ENCODE results near the gene SCN9A. TPM values are rescaled to one million over a fixed set of nuclear protein-coding genes. Genes with fewer than 3 reads are reported as not detected.

The SCN9A gene
- total RNA-seq, 2 experiments from 2014 or later = not detected

DNA sequence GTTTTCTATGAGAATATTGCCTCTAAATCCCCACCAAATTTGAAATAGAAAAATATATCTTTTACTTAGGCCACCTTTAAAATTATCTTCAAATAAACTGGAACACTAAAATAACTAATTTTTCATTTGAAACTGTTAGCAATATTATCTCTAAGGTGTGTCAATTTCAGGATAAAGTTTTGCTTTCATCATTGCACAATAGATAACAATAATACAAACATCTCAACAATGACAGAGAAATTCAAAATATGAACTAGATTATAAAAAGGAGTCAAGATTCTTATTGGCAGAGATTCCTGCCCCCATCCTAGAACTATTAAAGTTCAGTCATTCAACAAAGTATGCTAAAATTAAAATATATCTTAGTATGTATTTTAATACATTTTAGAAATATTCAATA lies 117.9 kb downstream of the SCN9A start:
- Mint-ChIP-seq H3K36me3 (no peaks in the 10 kb centered on the region), H3K27me3 (no peaks in the 10 kb centered on the region), H3K4me3 (no peak overlapping the region), H3K27ac (no peak overlapping the region), H3K9me3 (no peaks in the 10 kb centered on the region), H3K4me1 (ENCODE audit: low read depth) (no peaks in the 10 kb centered on the region)
- ChIA-PET POLR2A (no interaction called here), CTCF (no interaction called here)
- no peak for DNase-seq
- intact Hi-C loops (cut with micrococcal nuclease) = no loop called here

DNA sequence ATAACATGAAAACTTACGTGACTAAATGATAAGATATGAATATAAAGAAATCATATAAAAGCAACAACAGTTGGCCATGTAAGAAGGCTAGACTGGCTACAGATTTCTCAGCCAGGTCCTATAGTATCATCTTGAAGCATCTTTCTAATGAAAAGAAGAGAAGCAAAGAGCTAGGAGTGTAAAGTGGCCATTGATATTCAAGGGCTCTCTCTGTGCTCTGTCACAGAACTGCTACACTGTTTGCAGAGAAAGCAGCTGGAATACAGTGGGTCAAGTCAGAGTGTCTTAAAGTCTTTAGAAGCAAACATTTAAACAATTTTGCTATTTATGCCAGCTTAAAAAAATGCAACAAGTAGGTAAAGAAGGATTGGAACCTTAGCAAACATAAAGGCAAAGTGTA lies 118.8 kb downstream of the SCN9A start:
- ChIA-PET CTCF (no interaction called here), POLR2A (no interaction called here)
- no peak for DNase-seq
- no peaks in the 10 kb centered on the region for H3K36me3 Mint-ChIP-seq
- H3K27me3 Mint-ChIP-seq = no peaks in the 10 kb centered on the region
- no peaks in the 10 kb centered on the region for H3K9me3 Mint-ChIP-seq
- intact Hi-C loops (cut with micrococcal nuclease) = no loop called here
- H3K27ac Mint-ChIP-seq = no peak overlapping the region
- H3K4me1 Mint-ChIP-seq (ENCODE audit: low read depth) = no peaks in the 10 kb centered on the region
- H3K4me3 Mint-ChIP-seq = no peak overlapping the region

DNA sequence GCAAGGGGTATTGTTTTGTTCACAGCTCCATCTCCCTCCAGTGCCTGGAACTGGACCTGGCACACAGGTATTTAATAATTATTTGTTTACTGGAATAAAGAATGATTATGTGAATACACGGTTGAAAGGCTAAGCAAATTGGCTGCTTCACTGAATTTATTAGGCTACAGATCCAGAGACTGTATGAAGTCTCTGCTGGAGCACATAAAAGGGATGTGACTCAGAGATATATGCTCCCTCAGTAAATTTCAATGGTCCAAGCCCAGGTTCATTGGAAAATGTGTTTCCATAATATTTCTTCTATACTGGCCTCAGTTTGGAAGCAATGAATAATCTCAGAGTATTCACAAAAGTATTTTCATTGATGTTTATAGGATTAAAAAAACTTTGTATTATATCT lies 126.4 kb downstream of the SCN9A start:
- CTCF ChIA-PET = no interaction called here

DNA sequence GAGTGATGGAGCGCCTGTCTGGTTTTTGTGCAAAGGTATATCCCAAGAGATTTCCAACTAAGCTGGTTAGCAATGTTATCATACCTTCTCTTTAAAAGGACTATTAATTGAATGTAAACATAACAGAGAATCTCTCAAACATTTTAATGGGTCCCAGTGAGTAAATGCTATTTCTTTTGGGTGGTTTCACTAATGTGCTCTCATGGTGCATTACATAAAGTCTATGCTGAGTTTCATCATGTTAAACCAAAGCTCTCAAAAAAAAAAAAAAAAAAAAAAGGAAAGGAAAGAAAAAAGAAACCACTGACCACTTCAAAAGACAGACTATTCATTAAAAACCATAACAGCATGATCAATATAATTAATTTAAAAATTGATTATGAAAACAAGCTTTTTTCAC lies 128.8 kb downstream of the SCN9A start:
- intact Hi-C loops (cut with micrococcal nuclease) = no loop called here
- H3K27ac Mint-ChIP-seq = no peak overlapping the region
- ChIA-PET POLR2A (no interaction called here), CTCF (no interaction called here)
- no peaks in the 10 kb centered on the region for H3K4me1 Mint-ChIP-seq (ENCODE audit: low read depth)
- no peaks in the 10 kb centered on the region for H3K27me3 Mint-ChIP-seq
- no peaks in the 10 kb centered on the region for H3K36me3 Mint-ChIP-seq
- no peak for DNase-seq
- H3K4me3 Mint-ChIP-seq = no peak overlapping the region
- H3K9me3 Mint-ChIP-seq = peaks cover 2% of the 10 kb centered on the region

More for the DNA sequence above, 126.4 kb downstream of the SCN9A start:
- no peak for DNase-seq
- H3K27me3 Mint-ChIP-seq = no peaks in the 10 kb centered on the region
- no peak overlapping the region for H3K27ac Mint-ChIP-seq
- H3K36me3 Mint-ChIP-seq = no peaks in the 10 kb centered on the region
- POLR2A ChIA-PET = no interaction called here
- no peak overlapping the region for H3K4me3 Mint-ChIP-seq
- H3K9me3 Mint-ChIP-seq = peaks cover 2% of the 10 kb centered on the region
- intact Hi-C loops (cut with micrococcal nuclease) = no loop called here
- H3K4me1 Mint-ChIP-seq (ENCODE audit: low read depth) = no peaks in the 10 kb centered on the region

DNA sequence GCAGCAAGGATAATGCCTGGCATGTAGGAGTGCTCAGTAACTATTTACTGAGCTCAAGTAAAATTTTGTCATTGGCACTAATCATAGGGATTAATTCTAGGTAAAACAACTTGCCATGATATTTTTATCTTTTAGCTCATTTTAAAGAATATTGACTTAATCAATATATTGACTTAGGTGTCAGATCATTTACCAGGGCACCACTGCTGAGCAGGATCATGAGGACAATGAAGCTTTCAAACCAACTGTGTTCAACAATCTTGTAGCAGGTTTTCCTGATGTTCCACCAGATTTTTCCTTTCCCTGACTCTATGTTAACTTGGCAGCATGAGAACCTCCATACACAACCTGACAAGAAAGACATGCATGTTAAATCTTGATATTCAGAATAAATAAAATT lies 133.4 kb downstream of the SCN9A start:
- POLR2A ChIA-PET = no interaction called here
- no peaks in the 10 kb centered on the region for H3K36me3 Mint-ChIP-seq
- H3K4me3 Mint-ChIP-seq = no peak overlapping the region
- no peaks in the 10 kb centered on the region for H3K9me3 Mint-ChIP-seq
- H3K27me3 Mint-ChIP-seq = no peaks in the 10 kb centered on the region
- H3K4me1 Mint-ChIP-seq (ENCODE audit: low read depth) = no peaks in the 10 kb centered on the region
- CTCF ChIA-PET = no interaction called here
- intact Hi-C loops (cut with micrococcal nuclease) = no loop called here
- H3K27ac Mint-ChIP-seq = no peak overlapping the region
- DNase-seq = no peak

DNA sequence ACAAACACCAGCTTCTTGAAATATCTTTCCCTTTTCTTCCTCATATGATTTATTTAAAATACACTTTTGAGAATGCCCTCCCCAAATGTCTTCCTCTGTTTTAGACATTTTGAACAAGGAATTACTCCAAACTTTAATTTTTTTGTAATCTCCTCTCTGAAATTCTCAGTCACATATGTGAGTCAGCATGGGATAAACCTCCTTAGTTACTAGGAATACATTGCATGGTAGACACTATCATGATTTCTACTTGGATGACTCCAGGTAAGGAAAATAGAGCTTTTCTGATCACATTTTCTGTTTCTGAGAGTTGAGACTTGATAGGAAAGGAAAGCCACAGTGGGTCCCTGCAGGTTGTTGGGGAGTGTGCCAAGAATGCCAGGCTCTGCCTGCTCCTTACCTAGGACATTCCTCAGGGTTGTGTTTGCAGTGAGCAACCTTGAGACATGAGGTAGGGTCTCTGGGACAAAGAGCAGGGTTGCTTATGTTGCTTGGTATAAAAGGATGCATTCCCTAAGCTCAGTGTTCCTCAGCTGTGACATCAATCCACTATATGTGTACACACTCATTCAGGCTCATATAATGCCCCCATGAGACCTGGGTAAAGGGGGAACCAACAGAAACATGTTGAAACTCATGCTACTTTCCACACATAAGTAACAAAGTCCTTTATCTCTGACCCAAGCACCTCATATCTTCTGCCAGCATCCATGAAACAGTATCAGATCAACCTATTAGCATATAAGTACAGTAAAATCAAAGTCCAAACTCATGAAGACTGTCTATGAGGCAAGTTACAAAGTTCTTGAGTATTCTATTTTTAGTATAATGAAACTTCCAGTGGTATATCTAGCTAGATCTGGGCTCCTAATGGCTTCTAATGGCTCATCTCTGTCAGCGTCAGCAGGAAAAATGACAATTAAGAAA lies 135.1 kb downstream of the SCN9A start:
- Mint-ChIP-seq H3K4me1 (ENCODE audit: low read depth) (no peaks in the 10 kb centered on the region), H3K27me3 (no peaks in the 10 kb centered on the region), H3K9me3 (no peaks in the 10 kb centered on the region), H3K36me3 (no peaks in the 10 kb centered on the region), H3K4me3 (no peak overlapping the region), H3K27ac (no peak overlapping the region)
- ChIA-PET CTCF (no interaction called here), POLR2A (no interaction called here)
- no peak for DNase-seq
- intact Hi-C loops (cut with micrococcal nuclease) = no loop called here

GRCh38 chr2:166239548-166239947 lies 136.2 kb downstream of the SCN9A start:
- H3K4me1 Mint-ChIP-seq (ENCODE audit: low read depth) = no peaks in the 10 kb centered on the region
- no peaks in the 10 kb centered on the region for H3K9me3 Mint-ChIP-seq
- no peaks in the 10 kb centered on the region for H3K27me3 Mint-ChIP-seq
- intact Hi-C loops (cut with micrococcal nuclease) = no loop called here
- no peak for DNase-seq
- POLR2A ChIA-PET = no interaction called here
- no peak overlapping the region for H3K27ac Mint-ChIP-seq
- H3K4me3 Mint-ChIP-seq = no peak overlapping the region
- no peaks in the 10 kb centered on the region for H3K36me3 Mint-ChIP-seq
- CTCF ChIA-PET = no interaction called here

DNA sequence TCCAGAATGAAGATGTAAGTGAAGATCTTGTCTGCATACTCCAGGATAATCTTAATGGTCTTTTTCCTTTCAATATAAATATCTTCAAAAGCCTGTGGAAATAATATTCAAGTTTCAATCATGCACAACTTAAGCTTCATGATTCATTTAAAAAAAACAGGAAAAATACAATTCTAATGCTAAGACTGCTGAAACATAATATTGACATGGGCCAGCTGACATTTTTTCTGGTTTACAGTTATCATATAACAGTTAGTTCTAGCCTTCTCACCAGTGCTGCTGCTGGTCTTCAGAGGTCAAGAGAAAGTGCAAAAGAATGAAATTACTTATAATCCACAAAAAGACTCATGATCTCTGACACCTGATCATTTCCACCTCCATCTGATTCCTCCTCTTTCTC lies 137.6 kb downstream of the SCN9A start:
- intact Hi-C loops (cut with micrococcal nuclease) = no loop called here
- Mint-ChIP-seq H3K27me3 (no peaks in the 10 kb centered on the region), H3K4me3 (no peak overlapping the region), H3K4me1 (ENCODE audit: low read depth) (no peaks in the 10 kb centered on the region), H3K27ac (no peak overlapping the region), H3K9me3 (no peaks in the 10 kb centered on the region), H3K36me3 (no peaks in the 10 kb centered on the region)
- no peak for DNase-seq
- CTCF ChIA-PET = no interaction called here
- POLR2A ChIA-PET = no interaction called here

DNA sequence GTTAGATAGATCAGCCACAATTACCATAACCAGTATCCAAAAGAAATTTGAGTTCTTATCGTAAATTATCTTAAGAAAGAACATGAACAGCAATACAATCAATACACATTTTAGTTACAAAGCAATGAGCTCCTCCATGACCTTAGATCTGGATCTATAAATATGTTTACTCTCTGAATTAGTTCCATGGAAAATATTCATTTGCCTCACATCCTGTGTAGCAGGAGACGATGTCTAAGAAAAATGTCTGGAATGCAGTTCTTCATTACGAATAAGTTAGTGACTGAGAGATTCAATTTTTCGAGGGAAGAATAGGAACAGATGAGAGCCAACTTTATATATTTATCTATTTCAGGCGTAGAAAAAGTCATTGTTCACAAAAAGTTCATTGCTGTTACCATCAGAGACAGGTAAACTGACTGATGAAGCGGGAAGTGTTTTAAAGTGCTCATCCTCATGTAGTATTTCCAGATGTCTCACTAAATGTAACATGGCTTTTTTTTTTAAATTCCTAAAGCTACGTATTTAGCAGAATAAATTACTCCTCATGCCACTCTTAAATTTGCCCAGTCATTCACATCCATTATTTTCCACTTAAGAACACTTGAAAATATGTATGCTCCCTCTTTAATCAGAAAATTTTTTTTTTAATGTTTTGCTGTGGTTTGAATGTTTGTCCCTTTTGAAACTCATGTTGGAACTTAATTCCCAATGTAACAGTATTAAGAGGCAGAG lies 141.5 kb downstream of the SCN9A start:
- ChIA-PET POLR2A (no interaction called here), CTCF (no interaction called here)
- Mint-ChIP-seq H3K27me3 (no peaks in the 10 kb centered on the region), H3K4me3 (no peak overlapping the region), H3K4me1 (ENCODE audit: low read depth) (no peaks in the 10 kb centered on the region), H3K36me3 (no peaks in the 10 kb centered on the region), H3K9me3 (no peaks in the 10 kb centered on the region), H3K27ac (no peak overlapping the region)
- intact Hi-C loops (cut with micrococcal nuclease) = no loop called here
- no peak for DNase-seq

- no peaks in the 10 kb centered on the region for H3K36me3 Mint-ChIP-seq
- no peaks in the 10 kb centered on the region for H3K27me3 Mint-ChIP-seq
- H3K4me3 Mint-ChIP-seq = no peak overlapping the region
- CTCF ChIA-PET = no interaction called here
- no peak for DNase-seq
- peaks cover 6% of the 10 kb centered on the region for H3K9me3 Mint-ChIP-seq
- intact Hi-C loops (cut with micrococcal nuclease) = no loop called here
- H3K4me1 Mint-ChIP-seq (ENCODE audit: low read depth) = no peaks in the 10 kb centered on the region
- POLR2A ChIA-PET = no interaction called here
- H3K27ac Mint-ChIP-seq = no peak overlapping the region
Observed at GRCh38 chr2:166233244-166233643, 142.5 kb downstream of the SCN9A start.

DNA sequence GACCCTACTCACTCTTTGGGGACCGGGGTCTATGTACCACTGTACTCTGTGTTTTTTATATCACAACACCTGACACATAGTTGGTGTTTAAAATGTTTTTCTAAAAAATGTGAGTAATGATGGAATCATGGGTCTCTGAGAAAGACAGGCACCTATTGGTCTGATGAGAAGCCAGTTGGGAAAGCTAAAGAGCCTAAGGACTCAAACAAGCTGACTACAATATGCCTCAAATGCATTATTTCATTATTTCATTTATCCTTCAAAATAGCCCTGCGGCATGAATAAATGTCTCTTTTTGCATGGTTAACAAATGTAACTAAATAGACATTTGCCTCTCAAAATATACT lies 145.0 kb downstream of the SCN9A start:
- Mint-ChIP-seq H3K4me1 (ENCODE audit: low read depth) (no peaks in the 10 kb centered on the region), H3K4me3 (no peak overlapping the region), H3K36me3 (no peaks in the 10 kb centered on the region), H3K27ac (no peak overlapping the region), H3K27me3 (no peaks in the 10 kb centered on the region), H3K9me3 (peaks cover 6% of the 10 kb centered on the region)
- no peak for DNase-seq
- CTCF ChIA-PET = no interaction called here
- intact Hi-C loops (cut with micrococcal nuclease) = no loop called here
- POLR2A ChIA-PET = no interaction called here

- no peaks in the 10 kb centered on the region for H3K36me3 Mint-ChIP-seq
- ChIA-PET POLR2A (no interaction called here), CTCF (no interaction called here)
- no peak overlapping the region for H3K4me3 Mint-ChIP-seq
- H3K9me3 Mint-ChIP-seq = peaks cover 6% of the 10 kb centered on the region
- no peaks in the 10 kb centered on the region for H3K4me1 Mint-ChIP-seq (ENCODE audit: low read depth)
- no peak overlapping the region for H3K27ac Mint-ChIP-seq
- no peaks in the 10 kb centered on the region for H3K27me3 Mint-ChIP-seq
- no peak for DNase-seq
- intact Hi-C loops (cut with micrococcal nuclease) = no loop called here
Observed at GRCh38 chr2:166230024-166230723, 145.6 kb downstream of the SCN9A start.

GRCh38 chr2:166229678-166230023 lies 146.1 kb downstream of the SCN9A start:
- CTCF ChIA-PET = no interaction called here
- no peak overlapping the region for H3K4me3 Mint-ChIP-seq
- no peak for DNase-seq
- no peaks in the 10 kb centered on the region for H3K36me3 Mint-ChIP-seq
- H3K27me3 Mint-ChIP-seq = no peaks in the 10 kb centered on the region
- H3K4me1 Mint-ChIP-seq (ENCODE audit: low read depth) = no peaks in the 10 kb centered on the region
- intact Hi-C loops (cut with micrococcal nuclease) = no loop called here
- H3K9me3 Mint-ChIP-seq = peaks cover 6% of the 10 kb centered on the region
- POLR2A ChIA-PET = no interaction called here
- H3K27ac Mint-ChIP-seq = no peak overlapping the region

Measured in activated CD4-positive, alpha-beta memory T cell treated with anti-CD3 and anti-CD28 coated beads for 36 hours (primary cell).